ENCODE measurements around the gene ZNF138.
A peak's percentile ranks its signal among the peaks of the same experiment; 100 is the strongest.
"Not testable (repeated sequence)": the region's sequence is repeated elsewhere in the genome, so short reads cannot be mapped to it uniquely, and the experiment has no call there.

ZNF138 gene

DNA sequence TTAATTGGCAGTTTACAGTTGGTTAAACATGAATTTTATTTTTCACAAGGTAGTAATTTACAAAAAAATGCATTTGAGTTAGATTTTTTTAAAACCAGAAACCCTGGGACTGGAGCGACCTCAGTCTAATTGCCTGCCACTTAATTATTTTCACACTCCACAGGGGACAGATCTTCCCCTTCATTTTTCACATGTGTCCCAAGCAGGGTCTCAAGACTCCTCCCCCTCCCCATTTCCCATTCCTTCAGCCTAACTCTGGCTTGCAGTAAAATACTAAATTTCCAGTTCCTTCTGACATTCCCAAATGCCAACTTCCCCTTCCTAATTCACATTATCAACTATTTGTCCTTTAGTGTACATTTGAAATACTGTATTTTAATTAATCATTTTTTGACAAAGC, 948 bp downstream of the ZNF138 start:
- H3K4me3 ChIP-seq (ENCODE audit: low read length), result peak overlapping the region; percentile 83
- H3K4me1 ChIP-seq (ENCODE audit: control insufficient read depth, insufficient read depth, low read length), result no peaks in the 10 kb centered on the region
- H3K36me3 ChIP-seq (ENCODE audit: control insufficient read depth, insufficient read depth, low read length), result peaks cover 3% of the 10 kb centered on the region
- no peak overlapping the region for H3K27ac ChIP-seq (ENCODE audit: low read depth, low read length)
- H3K9ac ChIP-seq (ENCODE audit: low read length), result no peak overlapping the region
- no peaks in the 10 kb centered on the region for H3K27me3 ChIP-seq (ENCODE audit: control insufficient read depth, insufficient read depth, low read length)

DNA sequence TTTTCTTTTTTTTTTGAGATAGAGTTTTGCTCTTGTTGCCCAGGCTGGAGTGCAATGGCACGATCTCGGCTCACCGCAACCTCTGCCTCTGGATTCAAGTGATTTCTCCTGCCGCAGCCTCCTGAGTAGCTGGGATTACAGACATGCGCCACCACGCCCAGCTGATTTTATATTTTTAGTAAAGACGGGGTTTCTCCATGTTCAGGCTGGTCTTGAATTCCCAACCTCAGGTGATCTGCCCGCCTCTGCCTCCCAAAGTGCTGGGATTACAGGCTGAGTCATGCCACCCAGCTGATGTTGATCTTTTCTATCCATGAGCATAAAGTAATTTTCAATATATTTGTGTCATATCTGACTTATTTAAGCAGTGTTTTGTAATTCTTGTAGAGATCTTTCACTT, 4.9 kb downstream of the ZNF138 start:
- H3K27me3 ChIP-seq (ENCODE audit: control insufficient read depth, insufficient read depth, low read length); H3K9ac ChIP-seq (ENCODE audit: low read length); H3K36me3 ChIP-seq (ENCODE audit: control insufficient read depth, insufficient read depth, low read length); H3K4me3 ChIP-seq (ENCODE audit: low read length); H3K4me1 ChIP-seq (ENCODE audit: control insufficient read depth, insufficient read depth, low read length); H3K27ac ChIP-seq (ENCODE audit: low read depth, low read length): not testable (repeated sequence)

DNA sequence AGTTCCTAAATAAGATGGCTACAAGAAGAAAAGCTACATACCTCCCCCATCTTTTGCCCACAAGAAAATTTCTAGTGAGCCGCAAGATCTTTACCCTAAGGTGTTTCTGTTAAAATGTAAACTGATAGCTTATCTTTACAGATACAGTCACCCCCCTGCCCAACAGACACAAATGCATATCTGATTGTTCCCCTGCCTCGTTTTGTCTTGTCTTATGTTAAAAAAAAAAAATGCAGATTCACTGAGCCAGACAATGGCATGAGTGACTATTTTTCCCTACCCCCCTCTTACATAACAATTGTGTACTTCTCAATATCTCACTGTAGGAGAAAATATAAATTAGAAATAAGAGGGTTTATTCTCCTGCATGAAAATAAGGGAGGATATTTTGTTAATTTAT, 8.5 kb downstream of the ZNF138 start:
- Histone ChIP-seq H3K4me3 (ENCODE audit: low read length) (no peak overlapping the region), H3K4me1 (ENCODE audit: control insufficient read depth, insufficient read depth, low read length) (no peaks in the 10 kb centered on the region), H3K9ac (ENCODE audit: low read length) (no peak overlapping the region), H3K36me3 (ENCODE audit: control insufficient read depth, insufficient read depth, low read length) (peaks cover 5% of the 10 kb centered on the region), H3K27ac (ENCODE audit: low read depth, low read length) (no peak overlapping the region), H3K27me3 (ENCODE audit: control insufficient read depth, insufficient read depth, low read length) (no peaks in the 10 kb centered on the region)

DNA sequence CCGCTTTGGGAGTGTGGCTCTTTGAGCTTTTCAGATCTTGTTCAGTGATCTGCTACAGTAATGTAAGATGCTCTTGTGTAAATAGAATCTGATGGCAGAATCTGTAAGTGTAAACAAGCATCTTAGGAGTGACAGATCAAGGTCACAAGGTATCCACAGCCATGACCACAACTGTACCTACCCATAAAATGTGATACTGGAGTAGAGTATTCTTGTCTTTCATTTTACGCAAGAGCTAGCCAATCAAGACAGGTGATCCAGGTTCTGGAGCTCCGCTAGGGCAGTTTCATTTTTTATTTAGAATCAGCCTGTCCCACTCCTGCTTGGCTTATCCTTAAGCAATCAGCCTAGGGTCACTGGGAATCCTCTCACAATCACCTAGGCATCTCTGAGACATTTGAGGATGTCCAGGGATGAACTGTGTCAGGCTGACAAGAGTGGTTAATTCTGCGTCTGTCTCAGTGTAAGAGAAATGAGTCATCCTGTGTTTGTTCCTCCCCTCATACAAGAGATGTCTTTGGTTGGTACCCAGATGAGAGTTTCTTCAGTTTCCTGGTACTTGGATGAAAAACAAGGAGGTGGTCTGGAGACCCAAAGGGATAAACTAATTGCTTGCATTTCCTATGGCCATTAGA, 13.6 kb downstream of the ZNF138 start:
- H3K9ac ChIP-seq (ENCODE audit: low read length), result no peak overlapping the region
- H3K4me3 ChIP-seq (ENCODE audit: low read length), result no peak overlapping the region
- no peaks in the 10 kb centered on the region for H3K27me3 ChIP-seq (ENCODE audit: control insufficient read depth, insufficient read depth, low read length)
- no peak overlapping the region for H3K27ac ChIP-seq (ENCODE audit: low read depth, low read length)
- no peaks in the 10 kb centered on the region for H3K4me1 ChIP-seq (ENCODE audit: control insufficient read depth, insufficient read depth, low read length)
- H3K36me3 ChIP-seq (ENCODE audit: control insufficient read depth, insufficient read depth, low read length), result peaks cover 2% of the 10 kb centered on the region

DNA sequence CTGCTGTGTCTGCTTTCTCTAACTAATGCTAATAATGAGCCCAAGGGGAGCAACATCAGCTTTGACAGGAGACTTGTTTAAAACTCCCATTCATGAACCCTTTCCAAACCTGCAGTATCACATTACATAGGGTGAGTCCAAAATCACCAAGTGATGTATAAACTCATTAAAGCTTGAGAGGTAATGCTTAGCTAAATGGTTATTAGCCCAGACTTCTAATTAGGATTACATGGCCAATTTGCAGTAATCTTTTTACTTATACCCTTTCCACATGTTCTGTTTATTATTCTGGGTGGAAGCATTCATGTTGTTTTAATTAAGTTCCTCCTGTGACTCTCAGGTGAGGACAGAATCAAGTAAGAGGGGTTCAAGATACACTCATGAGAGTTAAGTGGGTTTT, 17.5 kb downstream of the ZNF138 start:
- Histone ChIP-seq H3K27ac (ENCODE audit: low read depth, low read length) (no peak overlapping the region), H3K4me1 (ENCODE audit: control insufficient read depth, insufficient read depth, low read length) (no peaks in the 10 kb centered on the region), H3K27me3 (ENCODE audit: control insufficient read depth, insufficient read depth, low read length) (no peaks in the 10 kb centered on the region), H3K36me3 (ENCODE audit: control insufficient read depth, insufficient read depth, low read length) (no peaks in the 10 kb centered on the region), H3K4me3 (ENCODE audit: low read length) (no peak overlapping the region), H3K9ac (ENCODE audit: low read length) (no peak overlapping the region)

DNA sequence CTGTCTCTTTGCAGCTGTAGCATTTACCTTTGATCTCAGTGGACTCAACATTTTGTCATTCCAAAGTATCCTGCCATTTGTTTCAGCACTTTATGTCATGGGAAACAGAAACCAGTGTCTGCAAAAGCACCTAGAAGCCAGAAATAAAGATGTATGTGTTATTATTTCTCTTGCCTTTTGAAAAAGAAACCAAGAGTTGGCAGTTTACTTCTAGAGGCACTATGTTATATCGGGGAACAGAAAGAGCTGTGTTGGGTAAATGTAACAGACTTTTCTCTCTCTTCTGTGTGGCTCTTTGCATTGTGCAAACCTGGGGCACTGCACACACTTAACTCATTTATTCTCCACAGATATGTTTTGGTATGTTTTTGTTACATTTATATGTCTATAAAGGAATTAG, 36.7 kb downstream of the ZNF138 start:
- H3K36me3 ChIP-seq (ENCODE audit: control insufficient read depth, insufficient read depth, low read length), result no peaks in the 10 kb centered on the region
- H3K4me1 ChIP-seq (ENCODE audit: control insufficient read depth, insufficient read depth, low read length), result peaks cover 5% of the 10 kb centered on the region
- H3K27ac ChIP-seq (ENCODE audit: low read depth, low read length), result peak overlapping the region; percentile 1
- no peaks in the 10 kb centered on the region for H3K27me3 ChIP-seq (ENCODE audit: control insufficient read depth, insufficient read depth, low read length)
- no peak overlapping the region for H3K9ac ChIP-seq (ENCODE audit: low read length)
- H3K4me3 ChIP-seq (ENCODE audit: low read length), result no peak overlapping the region

DNA sequence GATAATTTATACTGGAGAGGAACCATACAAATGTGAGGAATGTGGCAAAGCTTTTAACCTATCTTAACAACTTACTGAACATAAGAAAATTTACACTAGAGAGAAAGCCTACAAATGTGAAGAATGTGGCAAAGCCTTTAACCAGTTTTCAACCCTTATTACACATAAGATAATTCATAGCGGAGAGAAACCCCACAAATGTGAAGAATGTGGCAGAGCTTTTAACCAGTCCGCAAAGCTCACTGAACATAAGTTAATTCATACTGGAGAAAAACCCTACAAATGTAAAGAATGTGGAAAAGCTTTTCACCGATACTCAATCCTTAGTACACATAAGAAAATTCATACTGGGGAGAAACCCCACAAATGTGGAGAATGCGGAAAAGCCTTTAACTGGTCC, 37.9 kb downstream of the ZNF138 start:
- Histone ChIP-seq H3K4me3 (ENCODE audit: low read length) (no peak overlapping the region), H3K27me3 (ENCODE audit: control insufficient read depth, insufficient read depth, low read length) (no peaks in the 10 kb centered on the region), H3K27ac (ENCODE audit: low read depth, low read length) (no peak overlapping the region), H3K4me1 (ENCODE audit: control insufficient read depth, insufficient read depth, low read length) (peaks cover 5% of the 10 kb centered on the region), H3K36me3 (ENCODE audit: control insufficient read depth, insufficient read depth, low read length) (no peaks in the 10 kb centered on the region), H3K9ac (ENCODE audit: low read length) (no peak overlapping the region)

DNA sequence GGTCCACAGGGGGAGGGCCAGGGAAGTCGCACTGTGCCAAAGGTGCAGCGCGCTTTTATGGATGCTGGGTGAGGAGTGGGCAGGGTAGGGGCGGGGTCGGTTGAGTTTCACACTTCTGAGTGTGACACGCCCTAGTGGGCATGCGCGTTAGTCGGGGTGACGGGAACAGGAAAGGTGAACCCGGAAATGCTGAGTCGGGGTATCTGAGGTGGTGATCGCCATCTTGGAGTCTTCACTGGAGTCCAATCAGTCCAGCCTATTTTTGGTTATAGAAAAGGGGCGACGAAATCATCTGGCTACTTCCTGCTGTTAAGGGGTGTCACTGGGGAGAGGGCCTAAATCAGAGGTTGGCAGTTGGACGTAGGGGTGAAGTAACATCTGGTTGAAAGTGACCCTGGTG, 40.8 kb downstream of the ZNF138 start:
- Histone ChIP-seq H3K9ac (ENCODE audit: low read length) (no peak overlapping the region), H3K4me1 (ENCODE audit: control insufficient read depth, insufficient read depth, low read length) (peaks cover 5% of the 10 kb centered on the region), H3K4me3 (ENCODE audit: low read length) (no peak overlapping the region), H3K27me3 (ENCODE audit: control insufficient read depth, insufficient read depth, low read length) (no peaks in the 10 kb centered on the region), H3K27ac (ENCODE audit: low read depth, low read length) (no peak overlapping the region), H3K36me3 (ENCODE audit: control insufficient read depth, insufficient read depth, low read length) (no peaks in the 10 kb centered on the region)

DNA sequence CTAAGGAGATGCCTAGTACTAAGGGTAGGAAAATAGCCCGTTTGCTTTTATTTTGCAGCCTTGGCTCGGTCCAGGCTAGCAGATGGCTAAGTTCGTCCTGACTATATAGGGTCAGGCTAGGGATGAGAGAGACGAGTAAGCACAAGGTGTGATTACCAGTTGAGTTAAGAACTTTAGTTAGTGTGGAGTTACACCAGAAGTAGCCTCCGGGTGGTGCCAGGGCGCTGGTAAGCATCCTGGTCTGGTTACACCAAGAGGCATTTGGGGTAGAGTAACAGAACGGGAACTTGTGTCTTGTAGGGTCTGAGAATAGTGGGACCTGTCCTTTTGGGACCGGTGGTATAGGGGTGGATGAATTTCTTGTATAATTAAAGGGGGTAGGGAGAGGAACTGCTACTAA, 41.6 kb downstream of the ZNF138 start:
- H3K9ac ChIP-seq (ENCODE audit: low read length); H3K36me3 ChIP-seq (ENCODE audit: control insufficient read depth, insufficient read depth, low read length); H3K27me3 ChIP-seq (ENCODE audit: control insufficient read depth, insufficient read depth, low read length); H3K4me1 ChIP-seq (ENCODE audit: control insufficient read depth, insufficient read depth, low read length); H3K27ac ChIP-seq (ENCODE audit: low read depth, low read length); H3K4me3 ChIP-seq (ENCODE audit: low read length): not testable (repeated sequence)

DNA sequence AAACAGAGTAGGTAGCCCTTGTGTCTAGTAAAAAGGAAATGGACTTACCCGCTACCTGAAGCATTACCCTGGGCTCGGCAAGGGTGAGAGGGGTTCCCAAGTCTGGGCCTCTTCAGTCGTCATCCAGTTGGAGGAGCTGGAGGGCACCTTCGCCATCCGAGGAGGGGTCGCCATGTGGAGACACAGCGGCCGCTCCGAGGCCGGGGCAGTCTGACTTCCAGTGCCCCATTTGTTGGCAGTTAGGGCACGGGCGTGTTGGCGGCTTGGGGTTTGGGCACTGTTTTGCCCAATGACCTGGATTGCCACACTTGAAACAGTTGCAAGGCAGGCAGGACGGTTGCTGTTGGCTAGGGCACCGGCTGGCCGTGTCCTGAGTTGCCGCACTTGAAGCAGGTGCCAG, 43.8 kb downstream of the ZNF138 start:
- not testable (repeated sequence) for H3K27me3 ChIP-seq (ENCODE audit: control insufficient read depth, insufficient read depth, low read length); H3K36me3 ChIP-seq (ENCODE audit: control insufficient read depth, insufficient read depth, low read length); H3K9ac ChIP-seq (ENCODE audit: low read length); H3K27ac ChIP-seq (ENCODE audit: low read depth, low read length); H3K4me1 ChIP-seq (ENCODE audit: control insufficient read depth, insufficient read depth, low read length); H3K4me3 ChIP-seq (ENCODE audit: low read length)

DNA sequence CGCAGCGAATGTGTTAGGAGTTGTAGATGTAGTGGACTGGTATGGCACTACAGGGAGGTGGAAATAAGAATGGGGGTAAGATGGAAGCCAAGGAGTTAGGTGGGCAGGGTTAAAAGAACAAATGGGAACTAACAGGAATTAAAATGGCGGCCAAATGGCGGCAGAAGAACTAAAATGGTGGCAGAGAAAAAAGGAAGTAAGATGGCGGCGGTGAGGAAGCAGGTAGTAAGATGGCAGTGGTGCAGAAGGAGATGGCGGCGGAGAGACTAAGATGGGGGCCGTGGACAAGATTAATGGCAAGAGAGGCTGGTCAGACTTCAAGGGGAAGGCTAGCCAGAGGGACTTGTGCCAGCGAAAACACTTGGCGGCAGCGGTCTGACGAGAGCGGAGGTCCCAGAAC, 44.5 kb downstream of the ZNF138 start:
- Histone ChIP-seq H3K27ac (ENCODE audit: low read depth, low read length) (no peak overlapping the region), H3K36me3 (ENCODE audit: control insufficient read depth, insufficient read depth, low read length) (no peaks in the 10 kb centered on the region), H3K27me3 (ENCODE audit: control insufficient read depth, insufficient read depth, low read length) (no peaks in the 10 kb centered on the region), H3K9ac (ENCODE audit: low read length) (no peak overlapping the region), H3K4me3 (ENCODE audit: low read length) (no peak overlapping the region), H3K4me1 (ENCODE audit: control insufficient read depth, insufficient read depth, low read length) (no peaks in the 10 kb centered on the region)

DNA sequence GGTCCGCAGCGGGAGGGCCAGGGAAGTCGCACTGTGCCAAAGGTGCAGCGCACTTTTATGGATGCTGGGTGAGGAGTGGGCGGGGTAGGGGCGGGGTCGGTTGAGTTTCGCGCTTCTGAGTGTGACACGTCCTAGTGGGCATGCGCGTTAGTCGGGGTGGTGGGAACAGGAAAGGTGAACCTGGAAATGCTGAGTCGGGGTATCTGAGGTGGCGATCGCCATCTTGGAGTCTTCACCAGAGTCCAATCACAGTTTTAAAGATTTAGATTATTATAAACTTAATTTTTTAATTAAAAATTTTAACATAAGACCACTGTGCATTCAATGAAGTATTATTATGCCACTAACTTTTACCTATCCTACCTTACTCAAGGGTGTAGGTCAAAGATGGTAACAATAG, 45.7 kb downstream of the ZNF138 start:
- no peaks in the 10 kb centered on the region for H3K27me3 ChIP-seq (ENCODE audit: control insufficient read depth, insufficient read depth, low read length)
- no peak overlapping the region for H3K4me3 ChIP-seq (ENCODE audit: low read length)
- H3K9ac ChIP-seq (ENCODE audit: low read length), result no peak overlapping the region
- no peak overlapping the region for H3K27ac ChIP-seq (ENCODE audit: low read depth, low read length)
- no peaks in the 10 kb centered on the region for H3K4me1 ChIP-seq (ENCODE audit: control insufficient read depth, insufficient read depth, low read length)
- no peaks in the 10 kb centered on the region for H3K36me3 ChIP-seq (ENCODE audit: control insufficient read depth, insufficient read depth, low read length)

DNA sequence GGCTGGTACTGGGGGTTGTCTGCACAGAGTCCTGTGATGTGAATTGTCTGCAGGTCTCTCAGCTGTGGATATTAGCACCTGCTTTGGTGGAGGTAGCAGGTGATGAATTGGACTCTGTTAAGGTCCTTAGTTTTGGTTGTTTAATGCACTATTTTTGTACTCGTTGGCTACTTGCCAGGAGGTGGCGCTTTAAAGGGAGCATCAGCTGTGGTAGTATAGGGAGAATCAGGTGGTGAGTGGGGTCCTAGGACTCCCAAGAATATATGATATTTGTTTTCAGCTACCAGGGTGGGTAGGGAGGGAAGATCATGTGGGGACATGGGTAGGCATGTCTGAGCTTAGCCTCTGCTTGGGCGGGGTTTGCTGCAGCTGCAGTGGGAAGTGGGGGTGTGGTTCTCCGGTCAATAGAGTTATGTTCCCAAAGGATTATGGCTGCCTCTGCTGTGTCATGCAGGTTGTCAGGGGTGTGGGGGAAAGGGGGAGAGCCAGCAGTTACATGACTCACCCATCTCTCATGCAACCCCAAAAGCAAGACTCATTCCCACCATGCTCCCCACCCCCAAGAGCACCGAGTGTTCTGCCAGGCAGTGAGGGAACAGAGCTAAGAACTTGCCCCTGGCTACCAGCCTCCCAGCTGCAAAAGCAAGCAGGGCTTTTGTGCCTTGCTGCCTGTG, 55.2 kb downstream of the ZNF138 start:
- H3K36me3 ChIP-seq (ENCODE audit: control insufficient read depth, insufficient read depth, low read length), result no peaks in the 10 kb centered on the region
- no peaks in the 10 kb centered on the region for H3K4me1 ChIP-seq (ENCODE audit: control insufficient read depth, insufficient read depth, low read length)
- no peak overlapping the region for H3K4me3 ChIP-seq (ENCODE audit: low read length)
- no peak overlapping the region for H3K9ac ChIP-seq (ENCODE audit: low read length)
- H3K27me3 ChIP-seq (ENCODE audit: control insufficient read depth, insufficient read depth, low read length), result no peaks in the 10 kb centered on the region
- no peak overlapping the region for H3K27ac ChIP-seq (ENCODE audit: low read depth, low read length)

All from rectal smooth muscle tissue (tissue), 1 donor.